Measurements from ENCODE around the gene MRPL12.

DNA sequence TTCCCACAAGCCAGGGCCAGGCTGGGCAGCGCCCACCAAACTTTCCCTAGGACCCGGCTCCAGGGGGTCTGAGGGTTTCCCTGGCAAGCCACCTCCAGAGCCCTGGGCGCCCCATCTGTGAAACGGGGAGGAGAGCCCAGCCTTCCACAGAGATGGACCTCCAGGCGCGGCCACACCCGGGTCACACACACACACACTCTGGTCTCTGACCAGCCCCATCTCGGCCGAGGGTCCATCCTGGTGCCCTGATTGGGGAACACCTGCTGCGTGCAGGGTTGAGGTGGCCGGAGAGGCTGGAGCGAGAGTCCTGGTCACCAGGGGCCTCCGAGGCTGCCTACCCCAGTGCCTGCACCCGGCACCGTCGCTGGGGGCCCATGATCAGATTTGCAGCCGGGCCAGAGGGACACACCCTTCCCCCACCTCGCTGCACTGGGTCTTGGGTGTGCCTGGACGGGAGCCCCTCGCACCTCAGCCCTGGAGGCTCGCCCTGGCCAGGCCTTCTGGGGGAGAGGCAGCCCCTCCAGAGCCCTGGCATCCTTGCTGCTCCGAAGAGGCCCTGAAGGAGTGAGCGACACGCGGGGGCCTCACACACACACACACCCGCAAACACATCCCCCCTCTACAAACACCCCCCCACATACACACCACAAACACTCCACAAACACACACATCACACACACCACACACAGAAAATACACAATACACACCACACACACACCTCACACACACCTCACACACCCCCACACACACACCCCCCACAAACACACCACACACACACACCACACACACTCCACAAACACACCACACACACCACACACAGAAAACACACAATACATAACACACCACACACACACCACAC lies 38.7 kb downstream of the MRPL12 start:
- TF ChIP-seq, protein P1, sequence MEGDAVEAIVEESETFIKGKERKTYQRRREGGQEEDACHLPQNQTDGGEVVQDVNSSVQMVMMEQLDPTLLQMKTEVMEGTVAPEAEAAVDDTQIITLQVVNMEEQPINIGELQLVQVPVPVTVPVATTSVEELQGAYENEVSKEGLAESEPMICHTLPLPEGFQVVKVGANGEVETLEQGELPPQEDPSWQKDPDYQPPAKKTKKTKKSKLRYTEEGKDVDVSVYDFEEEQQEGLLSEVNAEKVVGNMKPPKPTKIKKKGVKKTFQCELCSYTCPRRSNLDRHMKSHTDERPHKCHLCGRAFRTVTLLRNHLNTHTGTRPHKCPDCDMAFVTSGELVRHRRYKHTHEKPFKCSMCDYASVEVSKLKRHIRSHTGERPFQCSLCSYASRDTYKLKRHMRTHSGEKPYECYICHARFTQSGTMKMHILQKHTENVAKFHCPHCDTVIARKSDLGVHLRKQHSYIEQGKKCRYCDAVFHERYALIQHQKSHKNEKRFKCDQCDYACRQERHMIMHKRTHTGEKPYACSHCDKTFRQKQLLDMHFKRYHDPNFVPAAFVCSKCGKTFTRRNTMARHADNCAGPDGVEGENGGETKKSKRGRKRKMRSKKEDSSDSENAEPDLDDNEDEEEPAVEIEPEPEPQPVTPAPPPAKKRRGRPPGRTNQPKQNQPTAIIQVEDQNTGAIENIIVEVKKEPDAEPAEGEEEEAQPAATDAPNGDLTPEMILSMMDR (IDR thresholded peaks at IDR 0.05; ENCODE audit: low read depth, low read length, missing input control) = no peak
- TF ChIP-seq YY1 (IDR thresholded peaks at IDR 0.05) (no peak), NR2F2 (IDR thresholded peaks at IDR 0.05) (no peak), EGR1 (IDR thresholded peaks at IDR 0.05; ENCODE audit: low read depth in 2 of 2) (no peak), TAF1 (conservative IDR thresholded peaks at IDR 0.05) (no peak)
- TF ChIP-seq, protein P2, sequence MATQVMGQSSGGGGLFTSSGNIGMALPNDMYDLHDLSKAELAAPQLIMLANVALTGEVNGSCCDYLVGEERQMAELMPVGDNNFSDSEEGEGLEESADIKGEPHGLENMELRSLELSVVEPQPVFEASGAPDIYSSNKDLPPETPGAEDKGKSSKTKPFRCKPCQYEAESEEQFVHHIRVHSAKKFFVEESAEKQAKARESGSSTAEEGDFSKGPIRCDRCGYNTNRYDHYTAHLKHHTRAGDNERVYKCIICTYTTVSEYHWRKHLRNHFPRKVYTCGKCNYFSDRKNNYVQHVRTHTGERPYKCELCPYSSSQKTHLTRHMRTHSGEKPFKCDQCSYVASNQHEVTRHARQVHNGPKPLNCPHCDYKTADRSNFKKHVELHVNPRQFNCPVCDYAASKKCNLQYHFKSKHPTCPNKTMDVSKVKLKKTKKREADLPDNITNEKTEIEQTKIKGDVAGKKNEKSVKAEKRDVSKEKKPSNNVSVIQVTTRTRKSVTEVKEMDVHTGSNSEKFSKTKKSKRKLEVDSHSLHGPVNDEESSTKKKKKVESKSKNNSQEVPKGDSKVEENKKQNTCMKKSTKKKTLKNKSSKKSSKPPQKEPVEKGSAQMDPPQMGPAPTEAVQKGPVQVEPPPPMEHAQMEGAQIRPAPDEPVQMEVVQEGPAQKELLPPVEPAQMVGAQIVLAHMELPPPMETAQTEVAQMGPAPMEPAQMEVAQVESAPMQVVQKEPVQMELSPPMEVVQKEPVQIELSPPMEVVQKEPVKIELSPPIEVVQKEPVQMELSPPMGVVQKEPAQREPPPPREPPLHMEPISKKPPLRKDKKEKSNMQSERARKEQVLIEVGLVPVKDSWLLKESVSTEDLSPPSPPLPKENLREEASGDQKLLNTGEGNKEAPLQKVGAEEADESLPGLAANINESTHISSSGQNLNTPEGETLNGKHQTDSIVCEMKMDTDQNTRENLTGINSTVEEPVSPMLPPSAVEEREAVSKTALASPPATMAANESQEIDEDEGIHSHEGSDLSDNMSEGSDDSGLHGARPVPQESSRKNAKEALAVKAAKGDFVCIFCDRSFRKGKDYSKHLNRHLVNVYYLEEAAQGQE (IDR thresholded peaks at IDR 0.05) = no peak
- TF ChIP-seq, protein P3, sequence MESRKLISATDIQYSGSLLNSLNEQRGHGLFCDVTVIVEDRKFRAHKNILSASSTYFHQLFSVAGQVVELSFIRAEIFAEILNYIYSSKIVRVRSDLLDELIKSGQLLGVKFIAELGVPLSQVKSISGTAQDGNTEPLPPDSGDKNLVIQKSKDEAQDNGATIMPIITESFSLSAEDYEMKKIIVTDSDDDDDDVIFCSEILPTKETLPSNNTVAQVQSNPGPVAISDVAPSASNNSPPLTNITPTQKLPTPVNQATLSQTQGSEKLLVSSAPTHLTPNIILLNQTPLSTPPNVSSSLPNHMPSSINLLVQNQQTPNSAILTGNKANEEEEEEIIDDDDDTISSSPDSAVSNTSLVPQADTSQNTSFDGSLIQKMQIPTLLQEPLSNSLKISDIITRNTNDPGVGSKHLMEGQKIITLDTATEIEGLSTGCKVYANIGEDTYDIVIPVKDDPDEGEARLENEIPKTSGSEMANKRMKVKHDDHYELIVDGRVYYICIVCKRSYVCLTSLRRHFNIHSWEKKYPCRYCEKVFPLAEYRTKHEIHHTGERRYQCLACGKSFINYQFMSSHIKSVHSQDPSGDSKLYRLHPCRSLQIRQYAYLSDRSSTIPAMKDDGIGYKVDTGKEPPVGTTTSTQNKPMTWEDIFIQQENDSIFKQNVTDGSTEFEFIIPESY (IDR thresholded peaks at IDR 0.05) = no peak
- TF ChIP-seq, protein P4, sequence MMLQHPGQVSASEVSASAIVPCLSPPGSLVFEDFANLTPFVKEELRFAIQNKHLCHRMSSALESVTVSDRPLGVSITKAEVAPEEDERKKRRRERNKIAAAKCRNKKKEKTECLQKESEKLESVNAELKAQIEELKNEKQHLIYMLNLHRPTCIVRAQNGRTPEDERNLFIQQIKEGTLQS (IDR thresholded peaks at IDR 0.05) = no peak

All from liver (tissue), 3 donors.